OCI-LY3 (cell line): ENCODE results near the gene SLC25A39.
A peak's percentile ranks its signal among the peaks of the same experiment; 100 is the strongest.

Experiments used
- H2AFZ ChIP-seq: fragments of 200-600, 300-600 bp; shearing (Covaris generic); 2 replicates; pipeline ENCODE4 v1.6.0; 2014; ENCODE audit warnings: antibody characterized with exemption, low read depth, low read length
- H3K27ac ChIP-seq: fragments of 200-600, 300-600 bp; sonication (generic); 2 replicates; pipeline ENCODE4 v1.5.1; 2014; ENCODE audit warnings: mild to moderate bottlenecking, low read length, moderate library complexity, mixed read lengths
- H3K27me3 ChIP-seq: fragments of 200-600, 300-600 bp; sonication (generic); 2 replicates; pipeline ENCODE4 v1.6.1; 2014; ENCODE audit warnings: low read depth, low read length, mixed read lengths
- H3K36me3 ChIP-seq: fragments of 200-600, 300-600 bp; sonication (generic); replicated peaks from 2 replicates; pipeline ENCODE3; 2014; ENCODE audit warnings: low read depth, low read length, mixed read lengths
- H3K4me1 ChIP-seq: fragments of 300-600, 200-600 bp; sonication (generic); 2 replicates; pipeline ENCODE4 v1.6.1; 2014; ENCODE audit warnings: low read length, mixed read lengths
- H3K4me2 ChIP-seq: fragments of 200-600, 300-600 bp; sonication (generic); 2 replicates; pipeline ENCODE4 v1.6.1; 2014; ENCODE audit warnings: low read length, mixed read lengths
- H3K4me3 ChIP-seq: fragments of 300-600, 200-600 bp; sonication (generic); 2 replicates; pipeline ENCODE4 v1.5.1; 2014; ENCODE audit warnings: antibody characterized with exemption, mild to moderate bottlenecking, low read length, moderate library complexity
- H3K79me2 ChIP-seq: fragments of 300-600, 200-600 bp; shearing (Covaris generic); 2 replicates; pipeline ENCODE4 v1.6.1; 2014; ENCODE audit warnings: mild to moderate bottlenecking, low read length, mixed read lengths
- H3K9ac ChIP-seq: fragments of 300-600, 200-600 bp; shearing (Covaris generic); 2 replicates; pipeline ENCODE4 v1.6.0; 2014; ENCODE audit warnings: mild to moderate bottlenecking, low read length, moderate library complexity
- H3K9me3 ChIP-seq: fragments of 200-600, 300-600 bp; shearing (Covaris generic); 2 replicates; pipeline ENCODE4 v1.6.1; 2014; ENCODE audit warnings: low read length, mixed read lengths; ENCODE audit not compliant: insufficient read depth
- H4K20me1 ChIP-seq: fragments of 200-600, 300-600 bp; sonication (generic); 2 replicates; pipeline ENCODE4 v1.6.1; 2016; ENCODE audit warnings: low read length, mixed read lengths; ENCODE audit not compliant: insufficient read depth
- EZH2phosphoT487 ChIP-seq: fragments of 200-600 bp; shearing (Covaris generic); IDR thresholded peaks from 2 replicates; pipeline ENCODE4 v1.6.1; 2018; ENCODE audit warnings: antibody characterized with exemption, mixed run types, low read depth
- TF ChIP-seq, protein P1 (sequence below): fragments of 200-600, 300-600 bp; sonication (generic); IDR thresholded peaks from 2 replicates; pipeline ENCODE4 v1.5.1; 2014; ENCODE audit warnings: antibody characterized with exemption, low read length, low read depth

Gene SLC25A39

DNA sequence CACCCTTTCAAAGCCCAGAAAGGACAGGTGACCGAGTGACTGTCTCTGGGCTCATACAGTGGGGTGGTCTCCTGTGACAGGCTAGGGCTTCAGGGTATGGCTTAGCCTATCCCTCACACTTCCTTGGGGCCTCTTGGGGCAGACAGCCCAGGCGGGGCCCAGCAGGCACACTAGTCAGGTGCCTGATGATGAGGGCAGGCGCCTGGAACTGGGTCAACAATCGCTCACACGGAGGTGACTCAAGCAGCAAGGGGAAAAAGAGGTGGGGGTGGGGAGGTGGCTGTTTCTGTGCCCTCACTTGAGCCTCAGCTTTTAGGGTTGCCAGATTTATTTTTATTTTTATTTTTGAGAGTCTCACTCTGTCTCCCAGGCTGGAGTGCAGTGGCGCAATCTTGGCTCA is 14.1 kb upstream of the SLC25A39 start:
- Histone ChIP-seq H3K27ac (0 out of 2 replicates have a peak overlapping the region, but pooled peaks have one; percentile 1), H2AFZ (peak overlapping the region; percentile 52; the same call in 1 of the 2 replicates), H3K9me3 (no peaks in the 10 kb centered on the region), H4K20me1 (no peaks in the 10 kb centered on the region), H3K4me3 (no peak overlapping the region), H3K4me2 (peak overlapping the region; percentile 54), H3K4me1 (peaks cover 32% of the 10 kb centered on the region), H3K79me2 (no peaks in the 10 kb centered on the region), H3K9ac (peak overlapping the region; percentile 17; the same call in 1 of the 2 replicates), H3K27me3 (no peaks in the 10 kb centered on the region), H3K36me3 (no peaks in the 10 kb centered on the region)
- TF ChIP-seq, protein P1, sequence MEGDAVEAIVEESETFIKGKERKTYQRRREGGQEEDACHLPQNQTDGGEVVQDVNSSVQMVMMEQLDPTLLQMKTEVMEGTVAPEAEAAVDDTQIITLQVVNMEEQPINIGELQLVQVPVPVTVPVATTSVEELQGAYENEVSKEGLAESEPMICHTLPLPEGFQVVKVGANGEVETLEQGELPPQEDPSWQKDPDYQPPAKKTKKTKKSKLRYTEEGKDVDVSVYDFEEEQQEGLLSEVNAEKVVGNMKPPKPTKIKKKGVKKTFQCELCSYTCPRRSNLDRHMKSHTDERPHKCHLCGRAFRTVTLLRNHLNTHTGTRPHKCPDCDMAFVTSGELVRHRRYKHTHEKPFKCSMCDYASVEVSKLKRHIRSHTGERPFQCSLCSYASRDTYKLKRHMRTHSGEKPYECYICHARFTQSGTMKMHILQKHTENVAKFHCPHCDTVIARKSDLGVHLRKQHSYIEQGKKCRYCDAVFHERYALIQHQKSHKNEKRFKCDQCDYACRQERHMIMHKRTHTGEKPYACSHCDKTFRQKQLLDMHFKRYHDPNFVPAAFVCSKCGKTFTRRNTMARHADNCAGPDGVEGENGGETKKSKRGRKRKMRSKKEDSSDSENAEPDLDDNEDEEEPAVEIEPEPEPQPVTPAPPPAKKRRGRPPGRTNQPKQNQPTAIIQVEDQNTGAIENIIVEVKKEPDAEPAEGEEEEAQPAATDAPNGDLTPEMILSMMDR, result no peak
- no peak for TF ChIP-seq EZH2phosphoT487

DNA sequence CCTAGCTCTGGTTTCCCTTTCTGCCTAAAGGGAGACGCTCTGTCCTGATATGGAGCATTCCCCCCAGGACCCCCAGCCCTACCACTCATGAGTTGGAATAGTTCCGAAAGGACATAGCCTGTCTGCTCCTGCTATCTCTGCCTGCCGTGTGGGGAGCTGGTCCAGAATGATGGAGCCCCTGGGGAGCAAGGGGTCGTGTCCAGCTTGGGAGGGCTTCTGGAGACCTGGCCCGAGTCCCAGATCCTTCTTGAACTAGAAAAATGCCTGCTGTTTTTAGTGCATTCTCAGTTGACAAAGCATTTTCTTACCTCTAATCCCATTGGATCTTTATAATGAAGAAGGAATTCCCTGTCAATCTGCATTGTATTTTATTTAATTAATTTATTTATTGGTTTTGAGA is 11.3 kb upstream of the SLC25A39 start:
- no peak overlapping the region for H3K9ac ChIP-seq
- no peaks in the 10 kb centered on the region for H3K9me3 ChIP-seq
- no peak overlapping the region for H3K27ac ChIP-seq
- no peaks in the 10 kb centered on the region for H3K79me2 ChIP-seq
- H3K4me2 ChIP-seq, result peak overlapping the region; percentile 60; the same call in 1 of the 2 replicates
- H2AFZ ChIP-seq, result no peak overlapping the region
- H3K4me1 ChIP-seq, result peaks cover 39% of the 10 kb centered on the region
- no peaks in the 10 kb centered on the region for H4K20me1 ChIP-seq
- H3K27me3 ChIP-seq, result no peaks in the 10 kb centered on the region
- H3K36me3 ChIP-seq, result no peaks in the 10 kb centered on the region
- H3K4me3 ChIP-seq, result no peak overlapping the region
- TF ChIP-seq EZH2phosphoT487, result no peak
- TF ChIP-seq, protein P1, result no peak

DNA sequence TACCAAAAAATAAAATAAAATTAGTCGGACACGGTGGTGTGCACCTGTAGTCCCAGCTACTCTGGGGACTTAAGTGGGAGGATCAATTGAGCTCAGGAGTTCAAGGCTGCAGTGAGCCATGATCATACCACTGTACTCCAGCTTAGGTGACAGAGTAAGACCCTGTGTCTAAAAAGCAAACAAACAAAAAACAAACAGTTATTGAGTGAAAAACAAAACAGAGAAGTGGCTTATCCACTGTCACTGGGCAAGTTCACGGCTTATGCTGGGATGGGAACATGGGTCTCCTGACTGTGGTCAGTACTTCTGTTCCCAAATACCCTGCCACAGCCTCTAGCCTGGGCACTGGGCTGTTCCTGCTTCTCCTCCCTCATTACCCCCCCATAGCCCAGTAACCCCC is 10.9 kb upstream of the SLC25A39 start:
- Histone ChIP-seq H3K9me3 (no peaks in the 10 kb centered on the region), H3K36me3 (no peaks in the 10 kb centered on the region), H3K4me1 (peaks cover 42% of the 10 kb centered on the region), H3K4me2 (peak overlapping the region; percentile 60), H3K27me3 (no peaks in the 10 kb centered on the region), H4K20me1 (no peaks in the 10 kb centered on the region), H3K9ac (peak overlapping the region; percentile 29; the same call in 1 of the 2 replicates), H3K79me2 (no peaks in the 10 kb centered on the region), H3K27ac (peak overlapping the region; percentile 66; the same call in 1 of the 2 replicates), H3K4me3 (peak overlapping the region; percentile 43), H2AFZ (0 out of 2 replicates have a peak overlapping the region, but pooled peaks have one; percentile 9)
- TF ChIP-seq, protein P1, result no peak
- no peak for TF ChIP-seq EZH2phosphoT487

DNA sequence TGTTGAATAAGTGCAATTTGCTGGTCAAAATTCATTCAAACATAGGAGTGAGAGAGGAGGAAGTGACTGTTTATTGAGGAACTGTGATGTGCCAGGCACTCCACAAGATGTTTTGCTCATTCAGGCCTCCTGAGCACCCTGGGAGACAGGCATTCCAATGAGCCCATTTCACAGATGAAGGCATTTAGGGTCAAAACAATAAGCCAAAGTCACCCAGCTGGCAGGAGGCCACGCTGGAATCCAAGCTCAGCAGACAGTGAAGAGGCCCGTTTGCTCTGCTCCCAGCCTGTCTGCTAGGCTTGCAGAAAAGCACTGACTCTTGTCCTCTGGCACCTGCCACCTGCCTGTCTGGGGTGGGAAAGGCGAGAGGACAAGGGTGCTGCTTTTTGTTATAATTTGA is 10.1 kb upstream of the SLC25A39 start:
- peaks cover 42% of the 10 kb centered on the region for H3K4me1 ChIP-seq
- peak overlapping the region; percentile 66 for H3K27ac ChIP-seq
- TF ChIP-seq, protein P1, result no peak
- no peak for TF ChIP-seq EZH2phosphoT487
- H3K4me2 ChIP-seq, result peak overlapping the region; percentile 60
- H3K9me3 ChIP-seq, result no peaks in the 10 kb centered on the region
- no peaks in the 10 kb centered on the region for H3K36me3 ChIP-seq
- peak overlapping the region; percentile 61; the same call in 1 of the 2 replicates for H2AFZ ChIP-seq
- peak overlapping the region; percentile 43 for H3K4me3 ChIP-seq
- H3K79me2 ChIP-seq, result no peaks in the 10 kb centered on the region
- peak overlapping the region; percentile 35; the same call in 1 of the 2 replicates for H3K9ac ChIP-seq
- no peaks in the 10 kb centered on the region for H3K27me3 ChIP-seq
- no peaks in the 10 kb centered on the region for H4K20me1 ChIP-seq
